Type B pancreatic cell (in vitro differentiated cells): ENCODE data around the gene PTGES2. TPM values are rescaled to one million over a fixed set of nuclear protein-coding genes. Genes with fewer than 3 reads are reported as not detected.

Experiments
- DNase-seq: peaks from one replicate; pipeline ENCODE4 v3.0.0; 2021; ENCODE audit warnings: mixed read lengths; ENCODE audit not compliant: unreplicated experiment; ENCODE audit errors: extremely low spot score
- H3K27ac Mint-ChIP-seq: 2 replicates; pipeline ENCODE4 v1.8.0; 2021; ENCODE audit warnings: mild to moderate bottlenecking, mixed read lengths
- H3K27me3 Mint-ChIP-seq: 2 replicates; pipeline ENCODE4 v1.8.0; 2021; ENCODE audit warnings: mixed read lengths
- H3K36me3 Mint-ChIP-seq: 2 replicates; pipeline ENCODE4 v1.8.0; 2021; ENCODE audit warnings: mixed read lengths
- H3K4me1 Mint-ChIP-seq: one replicate; pipeline ENCODE4 v1.8.0; 2021; ENCODE audit warnings: mixed read lengths; ENCODE audit not compliant: unreplicated experiment
- H3K4me3 Mint-ChIP-seq: 2 replicates; pipeline ENCODE4 v1.8.0; 2021; ENCODE audit warnings: mild to moderate bottlenecking, mixed read lengths
- H3K9me3 Mint-ChIP-seq: 2 replicates; pipeline ENCODE4 v1.8.0; 2021; ENCODE audit warnings: mixed read lengths
- total RNA-seq: library from RNA; stranded (reverse); gene quantifications from 2 replicates; pipeline ENCODE4 v1.2.1, GENCODE V29; 2021; ENCODE audit warnings: low replicate concordance
- TF ChIP-seq, protein P1 (sequence below): fragments of 200-600 bp; sonication (generic); conservative IDR thresholded peaks from 2 replicates; pipeline ENCODE4 v1.5.0; 2021; ENCODE audit warnings: antibody characterized with exemption, mild to moderate bottlenecking

The PTGES2 gene
- total RNA-seq, 1 donor from 2014 or later, result 67.2 TPM

DNA sequence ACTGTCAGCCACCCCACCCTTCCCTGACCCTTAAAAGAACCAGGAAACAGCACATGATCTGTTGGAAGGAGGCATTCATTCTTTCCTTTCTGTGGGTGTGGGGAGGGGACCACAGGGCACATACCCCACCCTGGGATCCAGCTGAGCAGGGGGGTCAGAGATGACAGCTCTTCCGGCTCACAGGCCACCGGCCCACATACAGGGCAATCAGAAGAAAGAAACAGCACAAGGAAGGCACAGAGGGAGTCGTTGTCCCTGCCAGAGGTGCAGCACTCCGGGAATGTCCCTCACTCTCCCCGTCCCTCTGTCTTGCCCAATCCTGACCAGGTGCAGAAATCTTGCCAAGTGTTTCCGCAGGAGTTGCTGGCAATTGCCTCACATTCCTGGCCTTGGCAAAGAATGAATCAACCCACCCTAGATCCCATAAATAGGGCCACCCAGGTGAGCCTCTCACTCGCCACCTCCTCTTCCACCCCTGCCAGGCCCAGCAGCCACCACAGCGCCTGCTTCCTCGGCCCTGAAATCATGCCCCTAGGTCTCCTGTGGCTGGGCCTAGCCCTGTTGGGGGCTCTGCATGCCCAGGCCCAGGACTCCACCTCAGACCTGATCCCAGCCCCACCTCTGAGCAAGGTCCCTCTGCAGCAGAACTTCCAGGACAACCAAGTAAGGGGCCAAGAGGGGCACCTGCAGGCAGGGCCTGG is 21.6 kb upstream of the PTGES2 start, which contains the start of gene LCN2:
LCN2 (plus strand) TSS at position 453 of the 701 bp plus-strand sequence; CDS start at position 526, 73 bp downstream.
- H3K9me3 Mint-ChIP-seq, result no peaks in the 10 kb centered on the region
- DNase-seq, result no peak

DNA sequence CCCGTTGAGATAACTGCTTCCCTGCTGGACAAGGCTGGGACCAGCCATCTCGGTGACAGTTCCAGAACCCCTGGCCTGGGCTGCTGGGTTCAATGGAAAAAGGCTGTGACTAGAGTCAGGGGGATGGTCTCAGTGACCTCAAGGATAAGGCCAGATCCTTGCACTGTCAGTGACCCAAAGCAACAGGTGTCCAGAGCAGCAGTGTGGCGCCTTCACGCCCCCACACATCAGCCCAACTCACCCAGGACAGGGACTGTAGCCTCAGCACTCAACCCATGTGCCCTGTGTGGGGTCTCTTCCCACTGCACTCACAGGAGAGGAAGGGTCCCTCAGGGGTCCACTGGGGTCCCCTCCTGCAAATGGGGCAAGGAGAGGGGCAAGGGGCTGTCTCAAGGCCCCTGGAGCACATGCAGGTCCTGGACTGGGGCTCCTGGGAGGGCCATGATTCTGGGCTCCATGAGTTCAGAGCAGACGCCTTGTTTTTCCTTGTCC is 21.0 kb upstream of the PTGES2 start:
- Mint-ChIP-seq H3K9me3 (no peaks in the 10 kb centered on the region), H3K4me1 (peaks cover 15% of the 10 kb centered on the region), H3K27ac (peak overlapping the region; percentile 92), H3K4me3 (no peak overlapping the region), H3K27me3 (no peaks in the 10 kb centered on the region), H3K36me3 (no peaks in the 10 kb centered on the region)
- no peak for DNase-seq
- TF ChIP-seq, protein P1, sequence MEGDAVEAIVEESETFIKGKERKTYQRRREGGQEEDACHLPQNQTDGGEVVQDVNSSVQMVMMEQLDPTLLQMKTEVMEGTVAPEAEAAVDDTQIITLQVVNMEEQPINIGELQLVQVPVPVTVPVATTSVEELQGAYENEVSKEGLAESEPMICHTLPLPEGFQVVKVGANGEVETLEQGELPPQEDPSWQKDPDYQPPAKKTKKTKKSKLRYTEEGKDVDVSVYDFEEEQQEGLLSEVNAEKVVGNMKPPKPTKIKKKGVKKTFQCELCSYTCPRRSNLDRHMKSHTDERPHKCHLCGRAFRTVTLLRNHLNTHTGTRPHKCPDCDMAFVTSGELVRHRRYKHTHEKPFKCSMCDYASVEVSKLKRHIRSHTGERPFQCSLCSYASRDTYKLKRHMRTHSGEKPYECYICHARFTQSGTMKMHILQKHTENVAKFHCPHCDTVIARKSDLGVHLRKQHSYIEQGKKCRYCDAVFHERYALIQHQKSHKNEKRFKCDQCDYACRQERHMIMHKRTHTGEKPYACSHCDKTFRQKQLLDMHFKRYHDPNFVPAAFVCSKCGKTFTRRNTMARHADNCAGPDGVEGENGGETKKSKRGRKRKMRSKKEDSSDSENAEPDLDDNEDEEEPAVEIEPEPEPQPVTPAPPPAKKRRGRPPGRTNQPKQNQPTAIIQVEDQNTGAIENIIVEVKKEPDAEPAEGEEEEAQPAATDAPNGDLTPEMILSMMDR, result no peak

More for the DNA sequence above, 21.6 kb upstream of the PTGES2 start, which contains the start of gene LCN2:
- Mint-ChIP-seq H3K27ac (peak within 1 kb of the TSS; percentile 92), H3K27me3 (no peaks in the 10 kb centered on the region), H3K36me3 (no peaks in the 10 kb centered on the region), H3K4me1 (peaks cover 14% of the 10 kb centered on the region), H3K4me3 (peak within 1 kb of the TSS; percentile 59)
- TF ChIP-seq, protein P1, result no peak

- Mint-ChIP-seq H3K4me1 (peaks cover 19% of the 10 kb centered on the region), H3K27ac (peak overlapping the region; percentile 97), H3K36me3 (no peaks in the 10 kb centered on the region), H3K4me3 (no peak overlapping the region), H3K9me3 (no peaks in the 10 kb centered on the region), H3K27me3 (no peaks in the 10 kb centered on the region)
- TF ChIP-seq, protein P1, result no peak
- no peak for DNase-seq
These were observed 19.1 kb upstream of the PTGES2 start for GRCh38 chr9:128146591-128147120.

DNA sequence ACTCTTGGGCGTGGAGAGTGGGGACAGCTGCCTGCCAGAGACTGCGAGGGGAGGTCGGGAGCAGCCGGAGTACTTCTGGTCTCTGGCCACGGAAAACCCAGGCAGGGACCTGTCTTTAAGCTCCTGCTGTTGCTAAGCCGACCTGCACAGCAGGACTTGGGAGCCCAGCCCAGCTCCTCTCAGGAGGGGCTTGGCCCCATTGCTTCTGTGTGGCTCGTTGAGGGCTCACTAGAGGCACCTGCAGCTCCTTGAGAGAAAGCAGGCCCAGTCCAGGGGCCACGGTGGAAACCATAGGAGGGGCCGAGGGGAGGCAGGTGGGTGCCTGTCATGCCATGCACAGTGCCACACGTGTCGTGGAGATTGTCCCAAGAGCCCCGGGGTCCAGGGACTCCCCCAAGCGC is 18.4 kb upstream of the PTGES2 start:
- Mint-ChIP-seq H3K4me1 (peaks cover 19% of the 10 kb centered on the region), H3K36me3 (no peaks in the 10 kb centered on the region), H3K9me3 (no peaks in the 10 kb centered on the region), H3K27ac (peak overlapping the region; percentile 97), H3K27me3 (no peaks in the 10 kb centered on the region), H3K4me3 (peak overlapping the region; percentile 68)
- TF ChIP-seq, protein P1, result no peak
- no peak for DNase-seq

- Mint-ChIP-seq H3K27me3 (no peaks in the 10 kb centered on the region), H3K27ac (peak overlapping the region; percentile 97), H3K4me3 (peak overlapping the region; percentile 68), H3K36me3 (no peaks in the 10 kb centered on the region), H3K4me1 (peaks cover 19% of the 10 kb centered on the region), H3K9me3 (no peaks in the 10 kb centered on the region)
- DNase-seq, result no peak
- TF ChIP-seq, protein P1, result no peak
These were observed 18.0 kb upstream of the PTGES2 start for GRCh38 chr9:128145536-128145935.
